ENCODE measurements around the gene DEXI.
"Not testable (repeated sequence)": the region's sequence is repeated elsewhere in the genome, so short reads cannot be mapped to it uniquely, and the experiment has no call there.

The DEXI gene

DNA sequence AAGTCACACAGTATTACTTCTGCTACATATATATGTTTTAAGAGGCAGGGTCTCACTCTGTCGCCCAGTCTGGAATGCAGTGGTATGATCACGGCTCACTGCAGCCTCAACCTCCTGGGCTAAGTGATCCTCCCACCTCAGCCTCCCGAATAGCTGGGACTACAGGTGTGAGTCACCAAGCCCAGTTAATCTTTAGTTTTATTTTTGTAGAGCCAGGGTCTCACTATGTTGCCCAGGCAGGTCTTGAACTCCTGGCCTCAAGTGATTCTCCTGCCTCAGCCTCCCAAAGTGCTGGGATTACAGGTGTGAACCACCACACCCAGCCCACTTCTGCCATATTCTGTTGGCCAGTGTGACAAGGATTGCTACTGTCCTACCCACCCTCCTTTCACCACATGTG is 17.0 kb downstream of the DEXI start:
- not testable (repeated sequence) for DNase-seq

GRCh38 chr16:10923650-10924214 is 18.5 kb downstream of the DEXI start:
- DNase-seq, result no peak

- DNase-seq, result no peak
Observed at GRCh38 chr16:10923146-10923649, 19.1 kb downstream of the DEXI start.

- DNase-seq, result peak; percentile 34
Observed at GRCh38 chr16:10922328-10923145, 19.7 kb downstream of the DEXI start.

GRCh38 chr16:10921536-10922327 is 20.5 kb downstream of the DEXI start:
- no peak for DNase-seq

- no peak for DNase-seq
Observed at GRCh38 chr16:10920726-10921427, 21.4 kb downstream of the DEXI start.

GRCh38 chr16:10919003-10919351 is 23.3 kb downstream of the DEXI start:
- DNase-seq, result no peak

GRCh38 chr16:10918294-10919002 is 23.8 kb downstream of the DEXI start:
- peak; percentile 90 for DNase-seq

DNA sequence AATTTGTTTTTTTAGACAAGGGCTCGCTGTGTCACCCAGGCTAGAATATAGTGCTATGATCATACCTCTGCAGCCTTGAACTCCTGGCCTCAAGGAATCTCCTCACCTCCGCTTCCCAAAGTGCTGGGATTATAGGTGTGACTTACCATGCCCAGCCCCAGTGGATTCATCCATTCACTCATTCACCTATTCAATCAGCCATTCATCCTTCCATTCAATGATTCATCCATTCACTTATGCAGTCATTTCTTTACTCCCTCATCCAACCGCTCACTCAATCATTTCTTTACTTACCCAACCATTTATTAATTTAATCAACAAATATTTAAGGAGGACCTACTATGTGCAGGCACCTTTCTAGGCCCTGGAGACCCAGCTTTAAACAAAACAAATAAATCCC is 25.7 kb downstream of the DEXI start:
- no peak for DNase-seq

DNA sequence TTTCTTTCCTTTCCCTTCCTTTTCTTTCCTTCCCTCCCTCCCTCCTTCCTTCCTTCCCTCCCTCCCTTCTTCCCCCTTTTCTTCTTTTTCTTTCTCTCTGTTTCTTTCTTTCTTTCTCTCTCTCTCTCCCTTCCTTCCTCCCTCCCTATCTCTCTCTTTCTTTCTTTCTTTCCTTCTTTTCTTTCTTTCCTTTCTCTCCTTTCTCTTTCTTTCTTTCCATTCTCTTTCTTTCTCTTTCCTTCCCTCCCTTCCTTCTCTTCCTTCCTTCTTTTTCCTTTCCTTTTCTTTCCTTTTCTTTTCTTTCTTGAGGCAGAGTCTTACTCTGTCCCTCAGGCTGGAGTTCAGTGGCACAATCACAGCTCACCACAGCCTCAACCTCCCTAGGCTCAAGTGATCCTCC is 31.0 kb downstream of the DEXI start:
- no peak for DNase-seq

- DNase-seq, result peak; percentile 24
Observed at GRCh38 chr16:10907757-10908045, 34.6 kb downstream of the DEXI start.

DNA sequence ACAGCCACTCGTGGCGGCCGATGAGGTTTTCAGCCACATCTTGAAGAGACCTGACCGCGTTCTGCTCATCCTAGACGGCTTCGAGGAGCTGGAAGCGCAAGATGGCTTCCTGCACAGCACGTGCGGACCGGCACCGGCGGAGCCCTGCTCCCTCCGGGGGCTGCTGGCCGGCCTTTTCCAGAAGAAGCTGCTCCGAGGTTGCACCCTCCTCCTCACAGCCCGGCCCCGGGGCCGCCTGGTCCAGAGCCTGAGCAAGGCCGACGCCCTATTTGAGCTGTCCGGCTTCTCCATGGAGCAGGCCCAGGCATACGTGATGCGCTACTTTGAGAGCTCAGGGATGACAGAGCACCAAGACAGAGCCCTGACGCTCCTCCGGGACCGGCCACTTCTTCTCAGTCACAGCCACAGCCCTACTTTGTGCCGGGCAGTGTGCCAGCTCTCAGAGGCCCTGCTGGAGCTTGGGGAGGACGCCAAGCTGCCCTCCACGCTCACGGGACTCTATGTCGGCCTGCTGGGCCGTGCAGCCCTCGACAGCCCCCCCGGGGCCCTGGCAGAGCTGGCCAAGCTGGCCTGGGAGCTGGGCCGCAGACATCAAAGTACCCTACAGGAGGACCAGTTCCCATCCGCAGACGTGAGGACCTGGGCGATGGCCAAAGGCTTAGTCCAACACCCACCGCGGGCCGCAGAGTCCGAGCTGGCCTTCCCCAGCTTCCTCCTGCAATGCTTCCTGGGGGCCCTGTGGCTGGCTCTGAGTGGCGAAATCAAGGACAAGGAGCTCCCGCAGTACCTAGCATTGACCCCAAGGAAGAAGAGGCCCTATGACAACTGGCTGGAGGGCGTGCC is 35.1 kb downstream of the DEXI start:
- DNase-seq, result no peak

DNA sequence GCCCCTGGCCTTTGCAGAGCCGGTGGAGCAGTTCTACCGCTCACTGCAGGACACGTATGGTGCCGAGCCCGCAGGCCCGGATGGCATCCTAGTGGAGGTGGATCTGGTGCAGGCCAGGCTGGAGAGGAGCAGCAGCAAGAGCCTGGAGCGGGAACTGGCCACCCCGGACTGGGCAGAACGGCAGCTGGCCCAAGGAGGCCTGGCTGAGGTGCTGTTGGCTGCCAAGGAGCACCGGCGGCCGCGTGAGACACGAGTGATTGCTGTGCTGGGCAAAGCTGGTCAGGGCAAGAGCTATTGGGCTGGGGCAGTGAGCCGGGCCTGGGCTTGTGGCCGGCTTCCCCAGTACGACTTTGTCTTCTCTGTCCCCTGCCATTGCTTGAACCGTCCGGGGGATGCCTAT is 35.8 kb downstream of the DEXI start:
- DNase-seq, result no peak

DNA sequence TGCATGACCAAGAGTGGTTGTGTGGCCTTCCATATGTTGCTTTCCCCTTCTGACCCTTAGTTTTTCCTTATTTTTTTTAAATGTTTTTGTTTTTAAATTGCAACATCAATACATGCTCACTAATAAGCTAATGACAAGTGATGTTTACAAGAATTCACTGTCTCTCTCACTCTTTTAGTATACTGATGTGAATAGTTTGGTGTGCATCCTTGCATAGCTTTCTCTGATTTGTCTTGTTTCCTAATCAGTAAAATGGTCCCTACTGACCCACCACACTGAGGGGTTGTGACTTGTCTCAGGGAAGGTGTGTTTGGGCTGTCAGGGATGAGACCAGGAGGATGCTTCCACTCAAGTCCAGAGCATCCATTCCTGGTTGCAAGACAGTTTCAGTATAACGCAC is 39.3 kb downstream of the DEXI start:
- DNase-seq, result no peak

DNA sequence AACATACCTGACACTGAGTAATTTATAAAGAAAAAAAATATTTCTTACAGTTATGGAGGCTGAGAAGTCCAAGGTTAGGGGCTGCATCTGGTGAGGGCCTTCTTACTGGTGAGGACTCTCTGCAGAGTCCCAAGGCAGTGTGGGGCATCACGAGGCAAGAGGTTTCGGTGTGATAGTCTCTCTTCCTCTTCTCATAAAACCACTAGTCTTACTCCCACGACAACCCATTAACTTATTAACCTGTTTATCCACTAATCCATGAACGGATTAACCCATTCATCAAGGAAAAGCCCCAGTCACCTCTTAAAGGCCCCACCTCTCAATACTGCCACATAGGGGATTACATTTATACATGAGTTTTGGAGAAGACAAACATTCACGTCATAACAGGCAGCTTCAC is 45.1 kb downstream of the DEXI start:
- no peak for DNase-seq

DNA sequence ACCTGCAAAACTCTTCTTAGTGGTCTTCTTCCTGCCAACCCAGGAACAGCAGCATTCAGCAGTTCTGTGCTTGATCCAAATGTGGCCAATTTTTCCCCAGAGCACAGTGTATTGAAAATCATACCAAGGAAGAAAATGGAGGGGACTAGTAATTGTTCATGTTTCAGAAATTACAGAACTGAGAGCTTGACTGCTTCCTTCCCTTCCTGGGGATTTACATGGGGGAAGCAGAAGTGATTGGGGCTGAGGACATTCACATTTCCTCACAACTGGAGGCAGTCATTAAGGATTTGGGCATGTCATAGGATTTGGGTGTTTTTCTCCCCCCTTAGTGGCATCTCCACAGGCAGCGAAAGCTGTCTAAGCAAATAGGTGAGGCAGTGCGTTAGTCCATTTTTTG is 45.5 kb downstream of the DEXI start:
- DNase-seq, result no peak

DNA sequence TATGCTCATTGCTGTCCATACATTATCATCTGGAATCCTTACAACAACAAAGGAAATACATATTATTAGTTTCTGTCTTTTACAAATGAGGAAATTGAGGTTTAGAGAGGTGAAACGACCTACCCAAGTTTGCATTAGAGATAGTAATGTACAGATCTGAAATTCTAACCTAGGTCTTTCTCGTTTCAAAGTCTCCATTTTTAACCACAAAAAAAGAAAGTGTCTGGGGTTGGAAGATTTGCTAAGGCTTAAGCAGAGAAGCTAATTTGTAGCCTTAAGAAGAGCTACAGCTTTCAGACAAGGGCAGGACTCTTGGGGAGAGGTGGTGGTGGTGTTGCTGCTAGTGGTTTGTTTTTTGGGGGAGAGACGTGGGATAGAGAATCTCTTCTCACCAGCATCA is 46.1 kb downstream of the DEXI start:
- no peak for DNase-seq

- no peak for DNase-seq
Observed at GRCh38 chr16:10895053-10895946, 47.0 kb downstream of the DEXI start.

- DNase-seq, result no peak
Observed at GRCh38 chr16:10892782-10893318, 49.4 kb downstream of the DEXI start.

DNA sequence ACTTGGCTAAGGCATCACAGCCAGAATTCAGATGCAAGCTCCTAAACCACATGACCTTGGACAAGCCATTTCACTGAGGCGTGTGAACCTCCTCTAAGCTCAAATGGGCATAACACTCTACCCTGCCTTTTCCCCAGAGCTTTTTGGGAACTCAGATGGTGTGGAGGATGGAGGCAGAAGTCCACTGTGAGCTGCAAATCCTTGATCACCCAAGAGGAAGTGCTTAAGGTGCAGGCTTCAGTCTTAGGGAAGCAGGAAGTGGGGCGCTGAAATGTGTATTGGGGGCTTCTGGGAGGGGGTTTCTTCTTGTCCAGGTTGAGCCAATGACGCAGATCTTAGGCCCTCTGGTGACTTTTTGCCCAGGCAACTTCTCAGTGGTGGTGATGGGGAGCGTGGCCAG is 52.4 kb downstream of the DEXI start:
- no peak for DNase-seq
